GM21360 (cell line): Measurements from ENCODE around the gene CENPM.
A peak's percentile ranks its signal among the peaks of the same experiment; 100 is the strongest.

ENCODE experiments used
- ATAC-seq: cut with Tn5 transposase; IDR thresholded peaks from one replicate; pipeline ENCODE4 v1.9.1; 2021; ENCODE audit warnings: mild to moderate bottlenecking, moderate library complexity; ENCODE audit not compliant: unreplicated experiment

Gene CENPM

DNA sequence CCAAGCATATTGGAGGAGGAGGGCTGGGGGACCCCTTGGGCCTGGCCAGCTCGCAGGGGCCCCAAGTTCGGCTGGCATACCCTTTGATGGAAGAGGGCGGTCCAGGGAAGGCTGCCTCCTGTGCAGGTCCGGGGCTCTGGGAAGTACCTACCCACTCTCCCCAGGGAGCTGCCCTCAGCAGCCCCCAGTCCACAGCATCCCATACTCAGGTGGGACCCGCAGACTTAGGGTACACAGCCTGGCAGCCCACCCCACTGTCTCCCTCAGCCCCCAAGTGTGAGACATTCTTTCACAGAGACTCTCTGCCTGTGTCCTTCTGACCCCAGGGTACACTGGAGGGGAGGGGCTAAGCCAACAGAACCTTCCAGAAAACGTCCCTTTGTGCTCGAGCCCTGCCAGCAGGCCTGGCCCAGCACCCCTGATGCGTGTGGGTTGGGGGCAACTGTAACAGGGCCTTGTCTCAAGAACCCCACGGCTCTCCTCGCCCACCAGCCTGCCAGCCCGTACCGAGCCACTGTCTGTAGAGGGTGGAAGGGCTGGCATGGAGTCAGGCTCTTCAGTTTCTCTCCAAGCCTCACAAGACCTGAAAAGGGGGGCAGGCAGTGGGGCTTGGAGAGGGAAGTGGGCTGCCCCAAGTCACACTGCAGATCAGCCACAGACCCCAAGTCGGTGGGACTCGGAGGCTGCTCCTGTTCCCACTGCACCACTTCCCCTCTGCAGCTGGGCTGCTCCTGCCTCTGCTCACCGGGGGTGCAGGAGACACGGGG, 13.4 kb downstream of the CENPM start:
- no peak for ATAC-seq

GRCh38 chr22:41932353-41932752, 14.6 kb downstream of the CENPM start:
- no peak for ATAC-seq

DNA sequence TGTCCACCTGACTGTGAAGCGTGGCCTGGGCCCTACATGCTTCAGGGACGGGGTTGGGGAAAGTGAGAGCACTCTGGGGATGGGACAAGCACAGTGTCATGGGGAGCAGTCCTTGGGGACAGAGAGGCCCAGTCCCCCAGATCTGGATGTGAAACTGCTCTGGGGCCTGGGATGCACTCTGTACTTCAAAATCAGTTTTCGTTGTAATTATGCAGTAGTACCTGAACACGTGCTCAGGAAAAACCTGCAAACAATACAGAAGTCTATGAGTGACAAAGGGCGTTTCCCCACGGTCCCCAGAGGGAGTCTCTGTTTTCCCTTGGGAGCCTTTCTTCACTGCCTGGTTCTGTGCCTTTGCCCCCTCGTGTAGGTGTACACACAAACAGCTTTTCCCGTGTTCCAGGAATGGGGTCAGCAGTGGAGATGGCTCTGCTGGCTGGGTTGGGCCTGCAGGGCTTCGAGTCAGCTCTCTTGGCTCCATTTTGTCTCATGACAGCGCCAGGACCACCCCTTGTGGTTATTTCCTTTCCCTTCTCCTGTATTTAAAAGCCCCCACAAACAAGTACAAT, 15.2 kb downstream of the CENPM start:
- ATAC-seq, result no peak

GRCh38 chr22:41929418-41929810, 17.5 kb downstream of the CENPM start:
- ATAC-seq, result no peak

- no peak for ATAC-seq
These were observed 18.1 kb downstream of the CENPM start for GRCh38 chr22:41928593-41929417.

GRCh38 chr22:41927813-41928212, 19.1 kb downstream of the CENPM start:
- no peak for ATAC-seq

GRCh38 chr22:41925783-41926460, 21.0 kb downstream of the CENPM start:
- ATAC-seq, result peak; percentile 33

DNA sequence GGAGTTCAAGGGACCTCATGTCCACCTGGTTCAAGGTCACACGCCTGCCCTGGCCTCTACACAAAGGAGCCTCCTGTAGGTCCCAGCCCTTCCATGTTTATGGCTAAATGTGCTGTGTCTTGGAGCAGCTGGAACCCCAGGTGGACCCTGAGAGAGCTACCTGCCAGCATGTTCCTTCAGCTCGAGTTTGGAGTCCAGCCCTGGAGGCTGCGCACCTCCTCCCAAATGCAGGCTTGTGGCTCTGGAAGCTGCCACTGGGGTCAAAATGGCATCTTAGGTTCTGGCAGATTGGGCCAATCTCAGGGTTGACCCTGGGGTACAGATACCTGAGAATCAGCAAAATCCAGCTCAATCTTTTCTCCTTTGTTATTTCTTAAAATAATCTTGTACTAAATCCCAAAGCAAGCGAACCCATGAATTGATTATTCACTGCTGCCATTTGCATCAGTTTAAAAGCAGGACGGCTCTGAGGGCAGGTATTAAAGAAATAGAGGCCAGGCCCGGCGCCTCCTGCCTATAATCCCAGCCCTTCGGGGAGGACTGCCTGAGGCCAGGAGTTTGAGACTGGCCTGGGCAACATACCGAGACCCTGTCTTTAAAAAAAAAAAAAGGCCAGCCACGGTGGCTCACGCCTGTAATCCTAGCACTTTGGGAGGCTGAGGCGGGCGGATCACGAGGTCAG, 23.2 kb downstream of the CENPM start:
- no peak for ATAC-seq

GRCh38 chr22:41922940-41923594, 23.9 kb downstream of the CENPM start:
- no peak for ATAC-seq

- no peak for ATAC-seq
These were observed 24.6 kb downstream of the CENPM start for GRCh38 chr22:41922328-41922727.

- peak; percentile 17 for ATAC-seq
These were observed 26.5 kb downstream of the CENPM start for GRCh38 chr22:41920271-41920976.

DNA sequence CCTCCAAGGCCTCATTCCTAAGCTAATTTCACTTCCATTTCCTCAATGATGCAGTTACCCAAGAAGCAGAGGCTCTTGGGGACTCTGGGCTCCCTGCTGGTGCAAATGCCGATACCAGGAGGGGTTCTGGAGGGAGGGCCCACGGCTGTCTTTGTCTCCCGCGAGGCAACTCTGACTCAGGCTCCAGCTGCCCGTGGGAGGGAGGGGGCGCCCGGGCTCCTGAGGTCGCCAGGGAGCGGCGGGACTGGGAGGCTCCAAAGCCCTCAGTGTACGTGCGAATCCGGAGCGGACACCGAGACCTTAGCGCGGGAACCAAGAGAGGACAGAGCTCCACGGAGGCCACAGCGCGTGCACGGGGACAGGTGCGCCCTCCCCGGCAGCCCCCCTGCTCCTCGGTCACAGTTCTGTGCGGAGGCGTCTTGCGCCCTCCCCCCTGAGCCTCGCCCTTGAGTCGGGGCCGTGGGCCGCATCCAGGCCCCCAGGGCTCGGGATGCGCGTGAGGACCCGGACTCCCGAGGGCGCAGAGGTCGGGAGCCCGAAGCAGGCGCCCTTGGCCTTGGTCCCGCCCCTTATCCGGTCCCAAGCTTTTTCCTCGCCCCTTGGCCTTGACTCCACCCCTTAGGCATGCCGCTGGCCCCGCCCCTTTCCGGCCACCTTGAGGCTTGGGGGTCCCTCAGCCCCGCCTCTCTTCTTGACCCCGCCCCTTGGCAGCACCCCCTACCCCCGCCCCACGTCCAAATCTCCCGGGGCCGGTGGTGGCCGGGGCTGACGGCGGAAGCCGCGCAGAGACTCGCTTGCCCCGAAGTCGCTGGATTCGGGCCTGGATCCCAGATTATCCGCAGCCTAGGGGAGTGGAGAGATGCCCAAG, 27.4 kb downstream of the CENPM start:
- ATAC-seq, result peak; percentile 37

- no peak for ATAC-seq
These were observed 28.8 kb downstream of the CENPM start for GRCh38 chr22:41917903-41918791.

GRCh38 chr22:41917375-41917902, 29.5 kb downstream of the CENPM start:
- ATAC-seq, result no peak

DNA sequence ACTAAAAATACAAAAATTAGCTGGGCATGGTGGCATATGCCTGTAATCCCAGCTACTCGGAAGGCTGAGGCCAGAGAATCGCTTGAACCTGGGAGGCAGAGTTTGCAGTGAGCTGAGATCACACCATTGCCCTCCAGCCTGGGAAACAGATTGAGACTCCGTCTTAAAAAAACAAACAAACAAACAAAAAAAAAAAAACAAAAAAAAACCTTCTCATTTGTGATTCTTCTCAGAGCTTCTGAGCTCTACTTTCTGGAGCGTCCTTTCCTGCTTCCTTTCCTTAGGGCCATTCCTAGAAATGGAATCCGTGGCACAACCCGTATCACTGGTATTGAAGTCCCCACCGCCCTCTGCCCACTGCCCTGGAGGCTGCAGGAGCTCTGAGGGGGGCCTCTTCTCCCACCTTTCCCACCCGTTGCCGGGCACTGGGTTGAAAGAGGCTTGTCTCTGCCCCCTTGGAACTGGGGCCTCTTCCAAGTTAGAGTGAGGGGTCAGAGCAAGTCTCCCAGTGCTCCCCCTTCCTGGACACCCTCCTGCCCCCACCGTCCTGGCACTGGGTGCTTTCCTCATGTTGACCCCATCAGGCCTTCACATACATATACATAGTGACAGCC, 30.1 kb downstream of the CENPM start:
- no peak for ATAC-seq

DNA sequence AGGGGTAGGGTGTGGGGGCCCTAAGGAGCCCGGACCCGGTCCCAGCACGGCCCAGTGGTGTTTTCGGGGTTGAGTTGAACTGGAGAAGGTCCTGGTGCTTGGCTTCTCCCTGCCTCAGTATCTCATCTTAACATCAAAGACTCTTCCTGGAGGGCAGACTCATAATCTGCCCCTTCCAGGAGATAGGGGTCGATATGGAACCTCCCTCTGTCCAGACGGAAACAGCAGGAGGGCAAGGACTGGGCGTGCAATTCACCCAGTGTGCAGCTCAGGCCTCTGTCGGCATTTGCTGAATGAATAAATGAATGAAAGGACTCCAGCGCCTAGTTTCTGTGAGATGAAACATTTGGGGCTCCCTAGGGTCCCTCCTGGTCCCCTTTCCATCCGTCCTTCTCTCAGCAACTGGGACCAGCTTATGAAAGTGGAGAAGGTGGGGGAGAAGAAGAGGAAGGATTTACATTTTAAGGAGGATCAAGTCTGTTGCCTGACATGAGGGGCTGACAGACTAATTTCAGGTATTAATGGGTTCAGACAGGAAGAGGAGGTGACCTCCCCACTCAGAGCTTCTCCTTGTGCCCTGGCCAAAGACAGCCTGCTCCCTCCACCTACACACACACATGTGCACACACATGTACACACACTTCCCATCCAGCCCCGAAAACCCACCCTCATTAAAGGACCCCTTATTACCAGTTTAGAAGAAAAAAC, 31.0 kb downstream of the CENPM start:
- no peak for ATAC-seq
